Hepatocyte (in vitro differentiated cells): Measurements from ENCODE around the gene EFHB. TPM values are rescaled to one million over a fixed set of nuclear protein-coding genes. Genes with fewer than 3 reads are reported as not detected.

Experiments used
- DNase-seq: peaks from one replicate; pipeline ENCODE4 v3.0.0-alpha.2; 2016; ENCODE audit warnings: low spot score
- H2AFZ ChIP-seq: fragments of 200-600 bp; sonication (generic); 2 replicates; pipeline ENCODE4 v1.6.0; 2016; ENCODE audit warnings: antibody characterized with exemption, mild to moderate bottlenecking
- H3K27ac ChIP-seq: fragments of 200-600 bp; sonication (generic); 2 replicates; pipeline ENCODE4 v1.5.1; 2016; ENCODE audit warnings: mild to moderate bottlenecking
- H3K27me3 ChIP-seq: fragments of 200-600 bp; sonication (generic); 2 replicates; pipeline ENCODE4 v1.6.1; 2016
- H3K36me3 ChIP-seq: fragments of 200-600 bp; sonication (generic); replicated peaks from 2 replicates; pipeline ENCODE4 v1.5.1; 2016; ENCODE audit warnings: low read depth; ENCODE audit not compliant: insufficient read depth
- H3K4me1 ChIP-seq: fragments of 200-600 bp; sonication (generic); 2 replicates; pipeline ENCODE4 v1.5.1; 2016; ENCODE audit warnings: mild to moderate bottlenecking, moderate library complexity; ENCODE audit not compliant: insufficient read depth
- H3K4me2 ChIP-seq: fragments of 200-600 bp; sonication (generic); 2 replicates; pipeline ENCODE4 v1.6.0; 2016
- H3K4me3 ChIP-seq: fragments of 200-600 bp; sonication (generic); 2 replicates; pipeline ENCODE4 v1.5.1; 2016; ENCODE audit warnings: mild to moderate bottlenecking
- H3K79me2 ChIP-seq: fragments of 200-600 bp; sonication (generic); 2 replicates; pipeline ENCODE4 v1.6.0; 2017; ENCODE audit warnings: mild to moderate bottlenecking
- H3K9me2 ChIP-seq: fragments of 200-600 bp; sonication (generic); replicated peaks from 2 replicates; pipeline ENCODE4 v1.6.0; 2017; ENCODE audit warnings: mild to moderate bottlenecking; ENCODE audit not compliant: insufficient read depth
- H3K9me3 ChIP-seq: fragments of 200-600 bp; sonication (generic); 2 replicates; pipeline ENCODE4 v1.5.1; 2016; ENCODE audit warnings: low read depth, mild to moderate bottlenecking
- H4K20me1 ChIP-seq: fragments of 200-600 bp; sonication (generic); 2 replicates; pipeline ENCODE4 v1.6.0; 2016; ENCODE audit warnings: mild to moderate bottlenecking; ENCODE audit not compliant: insufficient read depth, poor library complexity, severe bottlenecking
- CTCF ChIP-seq: fragments of 200-600 bp; sonication (generic); IDR thresholded peaks from 2 replicates; pipeline ENCODE4 v1.5.1; 2016; ENCODE audit warnings: antibody characterized with exemption, mild to moderate bottlenecking; ENCODE audit not compliant: poor library complexity
- EZH2 ChIP-seq: fragments of 200-600 bp; sonication (generic); IDR thresholded peaks from 2 replicates; pipeline ENCODE4 v1.6.1; 2016; ENCODE audit warnings: antibody characterized with exemption, mild to moderate bottlenecking, borderline replicate concordance
- EZH2phosphoT487 ChIP-seq: fragments of 200-600 bp; sonication (generic); IDR thresholded peaks from one replicate; pipeline ENCODE4 v1.6.1; 2018; ENCODE audit warnings: antibody characterized with exemption, mild to moderate bottlenecking, low read depth, moderate library complexity; ENCODE audit not compliant: unreplicated experiment, severe bottlenecking
- WGBS: methylation state at CpG from one replicate; pipeline ENCODE4 v1.1.6; 2016; ENCODE audit warnings: low lambda C conversion rate; ENCODE audit errors: missing lambda C conversion rate; 5-methylcytosine and 5-hydroxymethylcytosine counted together
- polyA plus RNA-seq: library from polyadenylated mRNA; unstranded; fragments of >200 nt; fragmentation: Nextera tagmentation; extraction: Ambion mirVana; gene quantifications from 2 replicates; pipeline ENCODE4 v1.2.1, GENCODE V29; 2016
- total RNA-seq: library from RNA; depleted of rRNA; stranded (reverse); fragments of >200 nt; gene quantifications from 2 replicates; pipeline ENCODE4 v1.2.3, GENCODE V29; 2014

The EFHB gene
- total RNA-seq, result 0.64 and 0.70 TPM in 2 replicates
- polyA plus RNA-seq, result not detected in 2 replicates

- no peak within 1 kb of the TSS for H3K4me3 ChIP-seq
- peak within 1 kb of the TSS; percentile 62 for H3K4me2 ChIP-seq
- no peak within 1 kb of the TSS for H3K27ac ChIP-seq
- H3K27me3 ChIP-seq, result no peaks in the 10 kb centered on the region
- H4K20me1 ChIP-seq, result no peaks in the 10 kb centered on the region
- TF ChIP-seq EZH2phosphoT487 (no peak), CTCF (no peak), EZH2 (no peak)
- peak within 1 kb of the TSS; percentile 42 for H2AFZ ChIP-seq
- no peaks in the 10 kb centered on the region for H3K9me3 ChIP-seq
- H3K4me1 ChIP-seq, result no peaks in the 10 kb centered on the region
- WGBS, result 22% methylated on average over 4 of the region's 5 CpGs
- H3K79me2 ChIP-seq, result no peaks in the 10 kb centered on the region
- no peaks in the 10 kb centered on the region for H3K9me2 ChIP-seq
- H3K36me3 ChIP-seq, result no peaks in the 10 kb centered on the region
- peak; percentile 81 for DNase-seq
Observed at GRCh38 chr3:19934098-19934566, at the start of gene EFHB. Gene EFHB (minus strand): TSS chr3:19934217. CDS start chr3:19934018, 199 bp downstream.

GRCh38 chr3:19972054-19972453 is 38.0 kb upstream of the EFHB start:
- H3K79me2 ChIP-seq, result peaks cover 81% of the 10 kb centered on the region
- no peaks in the 10 kb centered on the region for H3K27me3 ChIP-seq
- TF ChIP-seq EZH2phosphoT487, result no peak
- no peak for TF ChIP-seq CTCF
- no peak for TF ChIP-seq EZH2
- H3K9me2 ChIP-seq, result no peaks in the 10 kb centered on the region
- H3K4me1 ChIP-seq, result no peaks in the 10 kb centered on the region
- DNase-seq, result no peak
- H3K4me2 ChIP-seq, result no peak overlapping the region
- H3K27ac ChIP-seq, result no peak overlapping the region
- no peak overlapping the region for H3K4me3 ChIP-seq
- H2AFZ ChIP-seq, result no peak overlapping the region
- 76% methylated on average over 3 of the region's 3 CpGs for WGBS
- H3K9me3 ChIP-seq, result no peaks in the 10 kb centered on the region
- peaks cover 72% of the 10 kb centered on the region for H4K20me1 ChIP-seq
- H3K36me3 ChIP-seq, result no peaks in the 10 kb centered on the region

- Histone ChIP-seq H3K4me3 (no peak overlapping the region), H3K27ac (no peak overlapping the region), H3K27me3 (no peaks in the 10 kb centered on the region), H3K4me1 (no peaks in the 10 kb centered on the region), H3K9me3 (no peaks in the 10 kb centered on the region), H2AFZ (no peak overlapping the region), H3K79me2 (peaks cover 95% of the 10 kb centered on the region), H4K20me1 (peaks cover 86% of the 10 kb centered on the region), H3K36me3 (no peaks in the 10 kb centered on the region), H3K4me2 (no peak overlapping the region), H3K9me2 (no peaks in the 10 kb centered on the region)
- DNase-seq, result no peak
- TF ChIP-seq EZH2phosphoT487 (no peak), CTCF (no peak), EZH2 (no peak)
- WGBS, result 78% methylated on average over 8 of the region's 8 CpGs
Observed at GRCh38 chr3:19970327-19970726, 36.3 kb upstream of the EFHB start.
